Glutamatergic neuron (in vitro differentiated cells): ENCODE data around the gene PTPRE. TPM values are rescaled to one million over a fixed set of nuclear protein-coding genes. Genes with fewer than 3 reads are reported as not detected.

Experiments used
- DNase-seq: peaks from one replicate; pipeline ENCODE4 v3.0.0; 2022
- H3K27ac Mint-ChIP-seq: one replicate; pipeline ENCODE4 v1.8.0; 2020; ENCODE audit warnings: mild to moderate bottlenecking, mixed read lengths, inconsistent platforms; ENCODE audit not compliant: unreplicated experiment
- H3K27me3 Mint-ChIP-seq: one replicate; pipeline ENCODE4 v1.8.0; 2020; ENCODE audit warnings: mild to moderate bottlenecking, moderate library complexity, mixed read lengths, inconsistent platforms; ENCODE audit not compliant: unreplicated experiment
- H3K36me3 Mint-ChIP-seq: one replicate; pipeline ENCODE4 v1.8.0; 2020; ENCODE audit warnings: mild to moderate bottlenecking, mixed read lengths, inconsistent platforms; ENCODE audit not compliant: unreplicated experiment
- H3K4me1 Mint-ChIP-seq: one replicate; pipeline ENCODE4 v1.8.0; 2020; ENCODE audit warnings: mild to moderate bottlenecking, low read depth, mixed read lengths, inconsistent platforms; ENCODE audit not compliant: unreplicated experiment
- H3K4me3 Mint-ChIP-seq: one replicate; pipeline ENCODE4 v1.8.0; 2020; ENCODE audit warnings: mild to moderate bottlenecking, mixed read lengths, inconsistent platforms; ENCODE audit not compliant: unreplicated experiment
- H3K9me3 Mint-ChIP-seq: one replicate; pipeline ENCODE4 v1.8.0; 2020; ENCODE audit warnings: mild to moderate bottlenecking, moderate library complexity, mixed read lengths, inconsistent platforms; ENCODE audit not compliant: unreplicated experiment
- CTCF ChIP-seq: fragments of 200-600 bp; sonication (generic); IDR thresholded peaks from one replicate; pipeline ENCODE4 v1.5.0; 2021; ENCODE audit not compliant: partially characterized antibody, unreplicated experiment
- total RNA-seq: library from RNA; stranded (reverse); fragmentation: NEBNext Ultra II Directional; extraction: Animal tissue kit (Norgen Biotek cat#: 25700); gene quantifications from one replicate; pipeline ENCODE4 v1.2.1, GENCODE V29; 2021; ENCODE audit not compliant: unreplicated experiment

PTPRE gene
- total RNA-seq, 1 donor from 2014 or later, result 2.6 TPM

GRCh38 chr10:128061306-128062300 lies 154.7 kb downstream of the PTPRE start:
- Mint-ChIP-seq H3K4me1 (peaks cover 15% of the 10 kb centered on the region), H3K27me3 (peaks cover 4% of the 10 kb centered on the region), H3K4me3 (no peak overlapping the region), H3K27ac (no peak overlapping the region), H3K36me3 (no peaks in the 10 kb centered on the region), H3K9me3 (no peaks in the 10 kb centered on the region)
- no peak for DNase-seq
- no peak for TF ChIP-seq CTCF

GRCh38 chr10:128062331-128062880 lies 155.5 kb downstream of the PTPRE start:
- TF ChIP-seq CTCF, result no peak
- Mint-ChIP-seq H3K4me1 (peaks cover 15% of the 10 kb centered on the region), H3K4me3 (no peak overlapping the region), H3K27me3 (peaks cover 7% of the 10 kb centered on the region), H3K9me3 (no peaks in the 10 kb centered on the region), H3K36me3 (no peaks in the 10 kb centered on the region), H3K27ac (no peak overlapping the region)
- DNase-seq, result no peak

- no peaks in the 10 kb centered on the region for H3K9me3 Mint-ChIP-seq
- TF ChIP-seq CTCF, result no peak
- peaks cover 15% of the 10 kb centered on the region for H3K4me1 Mint-ChIP-seq
- no peak overlapping the region for H3K27ac Mint-ChIP-seq
- no peak overlapping the region for H3K4me3 Mint-ChIP-seq
- H3K36me3 Mint-ChIP-seq, result no peaks in the 10 kb centered on the region
- peaks cover 8% of the 10 kb centered on the region for H3K27me3 Mint-ChIP-seq
- DNase-seq, result no peak
Observed at GRCh38 chr10:128062881-128063563, 156.1 kb downstream of the PTPRE start.

- H3K27ac Mint-ChIP-seq, result no peak overlapping the region
Observed at GRCh38 chr10:128063736-128064107, 156.8 kb downstream of the PTPRE start.

More at GRCh38 chr10:128063736-128064107, 156.8 kb downstream of the PTPRE start:
- no peak for DNase-seq
- Mint-ChIP-seq H3K9me3 (no peaks in the 10 kb centered on the region), H3K27me3 (peaks cover 8% of the 10 kb centered on the region), H3K4me1 (peaks cover 15% of the 10 kb centered on the region), H3K4me3 (no peak overlapping the region), H3K36me3 (no peaks in the 10 kb centered on the region)
- no peak for TF ChIP-seq CTCF
